K562 (cell line): ENCODE data around the gene DYNC2I2. TPM values are rescaled to one million over a fixed set of nuclear protein-coding genes. Genes with fewer than 3 reads are reported as not detected.
A peak's percentile ranks its signal among the peaks of the same experiment; 100 is the strongest.

Source experiments
- ARID2 ChIP-seq: fragments of 450-650 bp; IDR thresholded peaks from 2 replicates; pipeline ENCODE4 v1.6.1; 2017; ENCODE audit warnings: antibody characterized with exemption, mild to moderate bottlenecking
- DDX20 ChIP-seq: fragments of 450-650 bp; IDR thresholded peaks from 2 replicates; pipeline ENCODE4 v1.6.1; 2016; ENCODE audit warnings: missing genetic modification characterization, low read depth, mild to moderate bottlenecking, missing compliant biosample characterization, moderate library complexity
- HMBOX1 ChIP-seq: sonication (generic); IDR thresholded peaks from 2 replicates; pipeline ENCODE4 v1.6.1; 2016
- MEIS2 ChIP-seq: fragments of 450-650 bp; IDR thresholded peaks from 2 replicates; pipeline ENCODE4 v1.6.1; 2014; ENCODE audit warnings: mild to moderate bottlenecking; ENCODE audit not compliant: partially characterized antibody
- MITF ChIP-seq: IDR thresholded peaks from 2 replicates; pipeline ENCODE4 v1.6.1; 2014; ENCODE audit warnings: antibody characterized with exemption
- NR0B1 ChIP-seq: fragments of 450-650 bp; IDR thresholded peaks from one replicate; pipeline ENCODE4 v1.6.1; 2018; ENCODE audit warnings: mild to moderate bottlenecking, moderate library complexity; ENCODE audit not compliant: partially characterized antibody
- POU5F1 ChIP-seq: fragments of 150-350 bp; IDR thresholded peaks from 2 replicates; pipeline ENCODE4 v1.6.1; 2014; ENCODE audit warnings: borderline replicate concordance, low read length, low read depth, mild to moderate bottlenecking; ENCODE audit not compliant: partially characterized antibody
- ZNF583 ChIP-seq: fragments of 250-450 bp; sonication (Bioruptor Pico); IDR thresholded peaks from 2 replicates; pipeline ENCODE4 v1.4.0; 2020
- polyA plus RNA-seq, 8 experiments: library from polyadenylated mRNA; depleted of rRNA in 4 of 8; stranded (reverse) in 5 of 8; unstranded in 3 of 8; fragments of >200 nt; fragmentation: Nextera tagmentation in 2 of 8; fragmentation: Illumina TruSeq in 1 of 8; extraction: Ambion mirVana in 2 of 8; extraction: Trizol in 1 of 8; gene quantifications; 2 replicates each; pipeline versions ENCODE4 v1.2.1 to v1.2.3, GENCODE V29; 2011 to 2014; ENCODE audit warnings: inconsistent platforms in 1 of 8, missing spikeins in 1 of 8
- total RNA-seq, 7 experiments: library from RNA; depleted of rRNA in 6 of 7; stranded (reverse); fragments of >200 nt in 6 of 7; fragmentation: Illumina TruSeq in 2 of 7; extraction: Trizol in 2 of 7; gene quantifications; 2 replicates each; pipeline versions ENCODE4 v1.2.1 to v1.2.3, GENCODE V29; 2011 to 2021; ENCODE audit warnings: low replicate concordance in 1 of 7

DYNC2I2 gene
- total and polyA plus RNA-seq, 9 of the 15 experiments (the other 6 are each of a cell fraction or from before 2014, with no cell fraction given), result 1.5 to 249 (median 70.0) TPM

- TF ChIP-seq HMBOX1, result no peak
- TF ChIP-seq MEIS2, result peak; percentile 40
- no peak for TF ChIP-seq MITF
- TF ChIP-seq DDX20 (tag), result no peak
- no peak for TF ChIP-seq NR0B1
- TF ChIP-seq ARID2, result no peak
- no peak for TF ChIP-seq ZNF583
- TF ChIP-seq POU5F1, result no peak
Measured at GRCh38 chr9:128587453-128587852, 69.2 kb downstream of the DYNC2I2 start (continued).
